ENCODE measurements around the gene KLF5. TPM values are rescaled to one million over a fixed set of nuclear protein-coding genes. Genes with fewer than 3 reads are reported as not detected.

The KLF5 gene
- total and polyA plus RNA-seq, 10 of the 15 experiments (the other 5 are each of a cell fraction or from before 2014, with no cell fraction given) = 0.43 to 5.2 (median 1.0) TPM

DNA sequence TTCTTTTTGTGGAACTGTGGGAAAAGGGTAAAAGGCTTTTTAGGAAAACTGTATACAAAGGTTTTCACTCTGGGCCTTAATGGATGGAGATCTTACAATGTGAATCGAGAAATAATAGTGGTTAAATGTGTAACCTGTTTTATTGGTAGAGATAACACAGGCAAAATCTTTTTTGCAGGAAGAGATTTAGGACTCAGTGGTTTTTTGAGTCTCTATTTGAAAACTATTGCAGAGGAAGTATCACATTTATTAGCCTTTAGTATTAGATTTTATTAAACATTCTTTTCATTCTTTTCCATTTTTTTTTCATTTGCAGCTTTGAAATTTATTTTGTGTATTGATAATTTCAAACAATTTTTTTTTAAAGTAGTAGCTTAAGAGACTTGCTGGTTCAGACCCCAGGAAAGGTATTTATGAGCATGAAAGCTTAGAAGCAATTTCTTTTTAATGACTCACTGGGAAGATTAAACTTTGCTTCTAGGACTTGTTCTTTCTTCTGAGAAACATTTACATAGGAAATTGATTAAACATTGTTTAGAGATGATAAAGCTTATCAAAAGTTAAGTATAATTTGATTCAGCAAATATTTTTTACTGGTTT, 10.5 kb downstream of the KLF5 start:
- in situ Hi-C loops (cut with MboI) = no loop called here

More for the DNA sequence above, 10.5 kb downstream of the KLF5 start:
- no TSS peak for BruUV-seq (replicated peaks)
- no peaks in the 10 kb centered on the region for H3K9me3 ChIP-seq (replicated peaks; ENCODE audit: control insufficient read depth, insufficient read depth, low read length)
- no peak overlapping the region for H3K9ac ChIP-seq (ENCODE audit: control insufficient read depth, insufficient read depth, low read length)
- DNase-seq (ENCODE audit: low read depth, low spot score) (no peak), FAIRE-seq (no peak), ATAC-seq (no peak)
- H4K20me1 ChIP-seq (ENCODE audit: control insufficient read depth, insufficient read depth) = no peaks in the 10 kb centered on the region
- no peaks in the 10 kb centered on the region for H3K79me2 ChIP-seq (ENCODE audit: control insufficient read depth, insufficient read depth, low read length)
- ChIA-PET RAD21 (ENCODE audit: unreplicated experiment) (no interaction called here), SMC1A (ENCODE audit: uncharacterized antibody, unreplicated experiment) (interaction anchor here (0.7 kb wide), 1 partner anchor 9 kb away, joined by 3 read pairs; no protein-coding TSS in a partner anchor), CTCF (no interaction called here), POLR2A (no interaction called here)
- no peak overlapping the region for H3K4me2 ChIP-seq (ENCODE audit: control insufficient read depth, insufficient read depth)
- intact Hi-C loops (cut with micrococcal nuclease; ENCODE audit: unreplicated experiment) = no loop called here
- no peak overlapping the region for H3K27ac ChIP-seq (ENCODE audit: control insufficient read depth, insufficient read depth)
- TF ChIP-seq ETV6 (conservative IDR thresholded peaks at IDR 0.05 in 1 of 2, IDR thresholded peaks at IDR 0.05 in 1 of 2; ENCODE audit: borderline replicate concordance in 1 of 2, low read depth in 1 of 2) (no peak), ZNF274 (IDR thresholded peaks at IDR 0.05; ENCODE audit: insufficient read depth, insufficient read length) (no peak), E2F8 (IDR thresholded peaks at IDR 0.05; ENCODE audit: low read depth, partially characterized antibody) (no peak), GABPA (IDR thresholded peaks at IDR 0.05; ENCODE audit: low read depth) (no peak)
- H2AFZ ChIP-seq (ENCODE audit: control insufficient read depth, low read depth, low read length) = no peak overlapping the region
- H3K4me1 ChIP-seq (ENCODE audit: control insufficient read depth, insufficient read depth, low read length) = peaks cover 3% of the 10 kb centered on the region; the same call in 1 of the 2 replicates
- no peak overlapping the region for H3K4me3 ChIP-seq
- H3K36me3 ChIP-seq (ENCODE audit: control insufficient read depth in 2 of 2, insufficient read depth in 2 of 2, low read length in 1 of 2) = no peaks in the 10 kb centered on the region
- H3K27me3 ChIP-seq (replicated peaks in 1 of 2; ENCODE audit: control insufficient read depth in 2 of 2, insufficient read depth in 2 of 2, low read length in 1 of 2) = no peaks in the 10 kb centered on the region
- 45% methylated on average over 1 of the region's 1 CpG for WGBS (ENCODE audit: insufficient coverage, insufficient replicate concordance, low lambda C conversion rate, missing lambda C conversion rate)

Data from GM12878 (cell line).